HG03025 (cell line): ENCODE data around the gene MKKS.

Source experiments
- ATAC-seq: cut with Tn5 transposase; IDR thresholded peaks from one replicate; pipeline ENCODE4 v1.9.1; 2021; ENCODE audit warnings: mild to moderate bottlenecking, moderate library complexity; ENCODE audit not compliant: unreplicated experiment, low FRiP score

Gene MKKS

GRCh38 chr20:10433623-10434466 lies at the start of gene MKKS:
MKKS (minus strand) TSS chr20:10434222; CDS start chr20:10413514, 20,708 bp downstream.
- ATAC-seq = peak; percentile 67

GRCh38 chr20:10483691-10484090 lies 49.7 kb upstream of the MKKS start:
- ATAC-seq = no peak

DNA sequence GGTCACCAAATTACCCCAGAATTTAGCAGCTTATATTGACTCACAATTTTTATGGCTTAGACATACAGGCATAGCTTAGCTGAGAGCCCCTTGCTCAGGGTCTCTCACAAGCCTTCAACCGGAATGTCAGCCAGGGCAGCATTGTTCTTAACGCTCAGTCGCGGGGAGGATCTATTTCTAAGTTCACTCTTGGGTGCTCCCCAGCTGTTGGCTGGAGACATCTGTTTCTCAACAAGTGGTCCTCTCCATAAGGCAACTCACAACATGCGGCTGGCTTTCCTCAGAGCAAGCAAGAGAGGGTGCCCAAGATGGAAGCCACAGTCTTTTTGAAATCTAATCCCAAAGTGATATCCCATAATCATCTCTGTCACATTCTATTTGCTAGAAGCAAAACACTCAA lies 47.7 kb upstream of the MKKS start:
- ATAC-seq = no peak

GRCh38 chr20:10478930-10479329 lies 44.9 kb upstream of the MKKS start:
- no peak for ATAC-seq

- ATAC-seq = peak; percentile 59
These were observed 44.2 kb upstream of the MKKS start for GRCh38 chr20:10478205-10478604.

DNA sequence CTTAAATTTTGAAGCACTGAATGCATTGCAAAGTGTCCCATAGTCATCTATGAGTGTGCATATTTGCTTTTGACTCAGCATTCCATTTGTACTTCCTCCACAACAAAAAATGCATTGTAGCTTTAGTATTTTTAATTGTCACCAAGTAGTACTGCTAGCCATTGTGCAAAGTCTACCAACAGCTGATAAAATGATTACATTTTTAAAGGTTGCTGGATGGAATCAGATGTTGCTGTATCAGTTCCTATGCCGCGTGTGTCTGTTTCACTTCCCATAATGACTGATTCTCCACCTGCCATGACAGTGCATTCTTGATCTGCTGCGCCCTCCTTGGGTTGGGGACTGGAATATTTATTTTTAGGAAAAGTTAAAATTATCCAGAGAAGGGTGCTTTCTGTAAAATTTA lies 42.3 kb upstream of the MKKS start:
- peak; percentile 82 for ATAC-seq

DNA sequence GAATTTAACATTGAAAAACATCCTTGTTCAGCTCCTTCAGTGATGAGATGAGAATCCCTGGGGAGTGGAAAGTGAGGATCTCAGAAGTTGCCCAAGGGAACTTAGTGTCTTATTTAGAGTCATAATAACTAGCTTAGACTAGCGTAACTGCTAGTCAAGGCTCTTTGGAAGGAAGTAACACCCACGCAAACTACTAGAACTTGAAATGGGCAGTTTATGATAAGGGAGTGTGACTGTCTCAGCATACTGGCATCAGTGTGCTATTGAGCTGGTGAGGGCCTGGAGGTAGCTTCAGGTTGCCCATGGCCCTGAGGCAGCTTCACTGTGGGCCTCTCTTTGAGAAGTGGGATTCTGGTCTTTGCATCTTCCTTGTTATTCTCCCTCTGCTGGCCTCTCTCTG lies 41.2 kb upstream of the MKKS start:
- no peak for ATAC-seq

DNA sequence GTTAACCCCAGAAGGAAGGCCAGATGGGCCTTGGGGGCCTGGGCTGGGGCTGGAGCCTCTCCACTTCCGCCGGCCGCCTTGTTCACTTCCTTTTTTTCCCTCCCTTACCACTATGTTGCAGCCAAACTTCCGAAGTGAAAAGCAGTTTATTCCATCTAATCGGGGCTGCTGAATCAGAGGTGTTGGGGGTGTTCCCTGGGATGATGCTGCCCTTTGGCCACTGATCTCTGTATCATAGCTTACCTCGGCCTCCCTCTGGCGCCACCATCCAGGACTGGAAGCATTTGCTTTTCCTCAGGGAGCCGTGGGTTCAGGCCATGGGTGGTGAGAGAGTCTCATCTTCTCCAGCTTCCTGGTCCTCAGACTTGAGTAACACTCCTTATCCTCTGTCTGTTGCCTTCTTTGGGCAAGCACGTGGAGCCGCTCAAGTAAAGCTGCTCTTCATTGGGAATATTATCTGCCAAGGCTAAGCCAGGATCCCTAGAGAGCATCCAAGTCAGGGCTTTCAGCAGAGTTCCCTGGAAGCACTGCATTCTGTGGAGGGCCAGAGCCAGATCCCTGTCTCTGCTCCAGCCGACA lies 40.7 kb upstream of the MKKS start:
- no peak for ATAC-seq

DNA sequence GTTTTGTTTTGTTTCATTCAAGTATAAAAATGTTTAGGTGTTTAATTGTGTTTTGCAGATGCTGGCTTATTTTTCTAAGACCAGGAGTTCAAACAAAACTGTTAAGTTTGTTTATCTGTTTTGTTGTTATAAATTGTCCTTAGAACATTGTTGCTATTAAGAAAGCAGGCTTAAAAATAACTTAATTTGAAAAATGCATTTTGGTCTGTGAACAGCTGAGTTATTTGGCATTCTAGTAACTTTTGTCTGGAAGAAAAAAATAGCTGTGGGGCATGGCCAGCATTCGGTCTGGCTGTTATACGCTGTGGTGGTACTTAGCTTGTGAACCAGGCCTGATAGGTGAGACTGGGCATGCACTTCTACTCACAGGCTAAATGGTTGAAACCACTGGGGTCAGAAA lies 38.8 kb upstream of the MKKS start:
- no peak for ATAC-seq

GRCh38 chr20:10470276-10470675 lies 36.3 kb upstream of the MKKS start:
- no peak for ATAC-seq

- no peak for ATAC-seq
These were observed 35.6 kb upstream of the MKKS start for GRCh38 chr20:10469599-10469998.

DNA sequence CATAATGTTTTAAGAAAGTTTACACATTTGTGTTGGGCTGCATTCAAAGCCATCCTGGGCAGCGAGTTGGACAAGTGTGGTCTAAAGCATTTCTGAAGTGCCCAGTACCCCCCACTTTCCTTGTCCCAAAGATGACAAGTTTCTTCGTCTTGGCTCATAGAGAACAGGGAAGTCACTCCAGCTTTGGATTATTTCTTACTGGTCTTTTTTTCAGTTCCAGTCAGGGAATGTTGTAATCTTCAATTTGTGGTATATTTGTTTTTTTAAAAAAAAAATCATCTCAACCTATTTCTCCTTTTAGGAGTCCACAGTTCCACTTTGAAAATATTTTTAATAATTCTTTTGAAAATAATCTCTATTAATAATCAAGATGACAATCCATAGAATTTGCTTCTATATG lies 35.0 kb upstream of the MKKS start:
- no peak for ATAC-seq

GRCh38 chr20:10468340-10468845 lies 34.4 kb upstream of the MKKS start:
- ATAC-seq = no peak

- no peak for ATAC-seq
These were observed 33.8 kb upstream of the MKKS start for GRCh38 chr20:10467681-10468339.

- ATAC-seq = no peak
These were observed 32.8 kb upstream of the MKKS start for GRCh38 chr20:10466855-10467254.

GRCh38 chr20:10466325-10466724 lies 32.3 kb upstream of the MKKS start:
- no peak for ATAC-seq

DNA sequence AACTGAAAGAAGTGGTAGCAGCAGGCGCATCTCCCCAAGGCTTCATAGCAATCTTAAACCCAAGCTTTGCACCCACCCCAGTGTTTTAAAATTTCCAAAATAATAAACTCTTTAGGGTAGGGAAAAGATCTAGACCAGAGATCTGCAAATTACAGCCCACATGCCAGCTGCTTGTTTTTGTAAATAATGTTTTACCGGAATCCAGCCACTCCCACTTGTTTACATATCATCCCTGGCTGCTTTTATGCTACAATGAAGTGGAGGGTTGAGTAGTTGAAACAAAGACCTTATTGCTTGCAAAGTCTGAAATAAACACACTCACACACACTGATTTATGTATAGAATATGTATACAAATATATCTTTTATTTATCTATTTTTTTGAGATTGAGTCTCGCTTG lies 31.1 kb upstream of the MKKS start:
- no peak for ATAC-seq

- no peak for ATAC-seq
These were observed 29.6 kb upstream of the MKKS start for GRCh38 chr20:10463622-10464021.

DNA sequence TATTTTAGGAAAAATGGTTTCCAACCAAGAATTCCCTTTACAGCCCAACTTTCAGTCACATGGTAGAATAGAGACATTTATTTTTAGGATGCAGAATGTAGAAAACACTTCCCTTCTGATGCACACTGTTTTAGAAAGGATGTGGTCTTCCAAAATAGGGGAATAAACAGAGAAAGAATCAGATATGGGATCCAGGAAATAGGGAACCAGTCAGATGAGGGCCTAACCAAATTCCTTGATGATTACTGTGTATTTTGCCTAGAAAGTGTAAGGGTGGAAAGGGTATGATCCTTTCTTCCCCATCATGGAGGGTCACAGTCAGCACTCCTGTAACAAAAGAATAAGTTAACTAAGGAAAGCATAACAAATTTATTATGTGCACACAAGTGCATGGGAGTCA lies 28.5 kb upstream of the MKKS start:
- no peak for ATAC-seq

GRCh38 chr20:10461495-10461894 lies 27.5 kb upstream of the MKKS start:
- ATAC-seq = no peak

DNA sequence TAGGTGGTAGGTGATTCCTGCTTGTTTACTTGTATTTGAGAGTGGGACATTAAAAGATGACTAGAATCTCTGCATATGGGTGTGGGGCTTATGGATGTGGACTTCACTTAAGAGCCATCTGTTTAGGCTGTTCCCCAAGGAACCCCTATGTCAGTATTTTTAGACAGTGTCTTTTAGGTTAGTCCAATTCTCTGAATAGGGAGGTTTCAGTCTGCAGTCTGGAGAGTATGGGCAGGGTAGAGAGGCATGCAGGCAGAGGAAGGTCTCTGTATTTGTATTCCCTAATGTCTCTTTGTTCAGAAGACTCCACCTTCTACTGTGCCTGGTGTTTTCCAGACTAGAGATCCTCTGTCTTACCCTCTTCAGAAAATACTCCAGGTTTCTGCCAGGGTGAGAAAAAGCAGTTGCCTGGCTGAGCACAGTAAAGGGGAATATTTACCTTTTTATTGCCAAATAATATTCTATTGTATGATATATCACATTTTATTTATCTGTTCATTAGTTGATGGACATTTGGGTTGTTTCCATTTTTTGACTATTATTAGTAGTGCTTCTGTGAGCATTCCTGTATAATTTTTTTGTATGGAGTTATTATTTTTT lies 20.2 kb upstream of the MKKS start:
- no peak for ATAC-seq
